GM12878 (cell line): ENCODE results near the gene BTBD3. TPM values are rescaled to one million over a fixed set of nuclear protein-coding genes. Genes with fewer than 3 reads are reported as not detected.

ENCODE experiments used
- ATAC-seq: fragments of 200-7000 bp; cut with Tn5 transposase; 3 replicates; pipeline ENCODE4 v1.9.1; 2020; ENCODE audit warnings: mild to moderate bottlenecking, moderate library complexity
- BruUV-seq: library from RNA; stranded (reverse); fragments of 400-500 nt; replicated peaks from 2 replicates; lab custom pipeline; 2021; lab: Mats Ljungman, UMichigan
- CTCF ChIA-PET: fragments of 300-600 bp; sonication (Branson Sonifier 250); formaldehyde crosslinking; extraction: SDS; loops from one replicate; lab custom pipeline; 2021; ENCODE audit warnings: inconsistent platforms; lab: Yijun Ruan, JAX
- POLR2A ChIA-PET: fragments of 350-600 bp; formaldehyde crosslinking; extraction: SDS; loops from one replicate; lab custom pipeline; 2021; ENCODE audit warnings: inconsistent platforms; lab: Charles Lee
- RAD21 ChIA-PET: fragments of 300-600 bp; sonication (Branson Sonifier 250); formaldehyde crosslinking; loops from one replicate; lab custom pipeline; 2023; ENCODE audit warnings: antibody characterized with exemption; ENCODE audit not compliant: unreplicated experiment; lab: Charles Lee
- SMC1A ChIA-PET: fragments of 300-600 bp; sonication (Branson Sonifier 250); formaldehyde crosslinking; loops from one replicate; lab custom pipeline; 2023; ENCODE audit not compliant: unreplicated experiment, uncharacterized antibody; lab: Charles Lee
- DNase-seq: peaks from one replicate; pipeline ENCODE4 v3.0.0-alpha.2; 2011; ENCODE audit warnings: low read depth, low spot score
- FAIRE-seq: peaks from 3 replicates; lab custom pipeline; 2011; peaks lifted over from hg19 to GRCh38; lab: Jason Lieb, UNC
- H2AFZ ChIP-seq: 2 replicates; pipeline ENCODE4 v1.6.0; 2011; ENCODE audit warnings: low read depth, low read length, control low read depth; ENCODE audit not compliant: control insufficient read depth
- H3K27ac ChIP-seq: 2 replicates; pipeline ENCODE4 v1.5.1; 2011; ENCODE audit warnings: control low read depth; ENCODE audit not compliant: control insufficient read depth, insufficient read depth
- H3K27me3 ChIP-seq, 2 experiments: replicated peaks in 1 of 2; 2 replicates each; pipeline versions ENCODE4 v1.6.0 to v1.6.1; 2011; ENCODE audit warnings: low read length in 1 of 2; ENCODE audit not compliant: control insufficient read depth in 2 of 2, insufficient read depth in 2 of 2
- H3K36me3 ChIP-seq, 2 experiments: 2 replicates each; pipeline ENCODE4 v1.5.1; 2011; ENCODE audit warnings: low read length in 1 of 2; ENCODE audit not compliant: control insufficient read depth in 2 of 2, insufficient read depth in 2 of 2
- H3K4me1 ChIP-seq: 2 replicates; pipeline ENCODE4 v1.6.1; 2011; ENCODE audit warnings: mild to moderate bottlenecking, low read length, moderate library complexity, mixed read lengths; ENCODE audit not compliant: control insufficient read depth, insufficient read depth
- H3K4me2 ChIP-seq: 2 replicates; pipeline ENCODE4 v1.6.0; 2011; ENCODE audit warnings: control low read depth; ENCODE audit not compliant: control insufficient read depth, insufficient read depth
- H3K4me3 ChIP-seq: fragments of 200-600 bp; sonication (generic); 2 replicates; pipeline ENCODE4 v1.5.1; 2016
- H3K79me2 ChIP-seq: 2 replicates; pipeline ENCODE4 v1.6.0; 2011; ENCODE audit warnings: low read length; ENCODE audit not compliant: control insufficient read depth, insufficient read depth
- H3K9ac ChIP-seq: 2 replicates; pipeline ENCODE4 v1.8.0; 2011; ENCODE audit warnings: low read length, control low read depth, mixed read lengths; ENCODE audit not compliant: control insufficient read depth, insufficient read depth
- H3K9me3 ChIP-seq: replicated peaks from 3 replicates; pipeline ENCODE4 v1.5.1; 2011; ENCODE audit warnings: mild to moderate bottlenecking, low read length; ENCODE audit not compliant: control insufficient read depth, insufficient read depth
- H4K20me1 ChIP-seq: 2 replicates; pipeline ENCODE4 v1.6.0; 2011; ENCODE audit not compliant: control insufficient read depth, insufficient read depth
- ATF7 ChIP-seq: fragments of 450-650 bp; IDR thresholded peaks from 2 replicates; pipeline ENCODE4 v1.6.1; 2016; ENCODE audit warnings: low read depth, mild to moderate bottlenecking
- CBX3 ChIP-seq: fragments of 200-600 bp; sonication (generic); IDR thresholded peaks from 2 replicates; pipeline ENCODE4 v1.6.1; 2016; ENCODE audit warnings: low read depth, borderline replicate concordance
- CEBPB ChIP-seq, 2 experiments: fragments of 150-350 bp in 1 of 2; IDR thresholded peaks; 2 replicates each; pipeline ENCODE4 v1.6.1; 2012 to 2014; ENCODE audit warnings: low read depth in 2 of 2, low read length in 2 of 2, borderline replicate concordance in 1 of 2, inconsistent platforms in 1 of 2
- CTCF ChIP-seq, 3 experiments: IDR thresholded peaks in 2 of 3; conservative IDR thresholded peaks in 1 of 3; 2 replicates each; pipeline ENCODE4 v1.5.1; 2011; ENCODE audit warnings: low read depth in 3 of 3, low read length in 3 of 3, mild to moderate bottlenecking in 3 of 3, control low read depth in 2 of 3, moderate library complexity in 2 of 3, inconsistent platforms in 1 of 3, mixed read lengths in 1 of 3; ENCODE audit not compliant: control insufficient read depth in 2 of 3, insufficient read depth in 1 of 3; ENCODE audit errors: extremely low read depth in 1 of 3
- KDM1A ChIP-seq: fragments of 200-600 bp; sonication (generic); IDR thresholded peaks from 2 replicates; pipeline ENCODE4 v1.6.1; 2016; ENCODE audit warnings: borderline replicate concordance
- MAX ChIP-seq: IDR thresholded peaks from 2 replicates; pipeline ENCODE4 v1.6.1; 2012; ENCODE audit warnings: low read depth, low read length, improper control_type of control experiment
- MEF2A ChIP-seq: IDR thresholded peaks from 2 replicates; pipeline ENCODE4 v1.6.1; 2011; ENCODE audit warnings: low read depth, mild to moderate bottlenecking, low read length, moderate library complexity; ENCODE audit not compliant: insufficient read depth
- PRDM15 ChIP-seq: fragments of 450-650 bp; formaldehyde crosslinking; IDR thresholded peaks from 2 replicates; pipeline ENCODE4 v1.4.0; 2020; ENCODE audit warnings: mild to moderate bottlenecking, moderate library complexity
- RAD21 ChIP-seq: IDR thresholded peaks from 2 replicates; pipeline ENCODE4 v1.6.1; 2011; ENCODE audit warnings: mild to moderate bottlenecking, low read depth, low read length, moderate library complexity; ENCODE audit not compliant: insufficient read depth
- SREBF2 ChIP-seq: IDR thresholded peaks from 2 replicates; pipeline ENCODE4 v1.6.1; 2012; ENCODE audit warnings: mild to moderate bottlenecking, low read length
- TBL1XR1 ChIP-seq: IDR thresholded peaks from 2 replicates; pipeline ENCODE4 v1.6.1; 2012; ENCODE audit warnings: low read depth, low read length, improper control_type of control experiment
- ZBTB33 ChIP-seq: fragments of 450-650 bp; IDR thresholded peaks from 2 replicates; pipeline ENCODE4 v1.6.1; 2017; ENCODE audit warnings: mild to moderate bottlenecking
- WGBS: methylation state at CpG from one replicate; pipeline ENCODE4 v1.1.6; 2016; ENCODE audit warnings: low lambda C conversion rate; ENCODE audit not compliant: insufficient replicate concordance, insufficient coverage; ENCODE audit errors: missing lambda C conversion rate; 5-methylcytosine and 5-hydroxymethylcytosine counted together
- in situ Hi-C: fragments of 300-500 bp; cut with MboI; formaldehyde crosslinking; loops from 9 replicates; pipeline ENCODE4 v1.14.3; 2018; ENCODE audit warnings: mixed read lengths
- intact Hi-C: fragments of 100-400 bp; cut with micrococcal nuclease; formaldehyde crosslinking; loops from one replicate; pipeline ENCODE4 v1.14.2; 2022; ENCODE audit not compliant: unreplicated experiment
- polyA plus RNA-seq, 11 experiments: library from polyadenylated mRNA; depleted of rRNA in 4 of 11; unstranded in 6 of 11; stranded (reverse) in 5 of 11; fragments of >200 nt; fragmentation: Nextera tagmentation in 4 of 11; fragmentation: Illumina TruSeq in 1 of 11; extraction: Ambion mirVana in 4 of 11; extraction: Trizol in 1 of 11; gene quantifications; 1 replicate in 1 of 11; 2 replicates in 10 of 11; pipeline versions ENCODE4 v1.2.1 to v1.2.3, GENCODE V29; 2011 to 2016; ENCODE audit warnings: inconsistent platforms in 2 of 11, missing spikeins in 2 of 11, low read depth in 1 of 11
- total RNA-seq, 4 experiments: library from RNA; depleted of rRNA in 3 of 4; stranded (reverse); fragments of >200 nt in 3 of 4; fragmentation: Illumina TruSeq in 1 of 4; extraction: Trizol in 1 of 4; gene quantifications; 2 replicates each; pipeline versions ENCODE4 v1.2.1 to v1.2.3, GENCODE V29; 2013 to 2021

Gene BTBD3
- total and polyA plus RNA-seq, 10 of the 15 experiments (the other 5 are each of a cell fraction or from before 2014, with no cell fraction given): 0.02 to 12.8 (median 0.23) TPM

GRCh38 chr20:11912659-11913415 lies 4.9 kb upstream of the BTBD3 start:
- Histone ChIP-seq H3K9me3 (no peaks in the 10 kb centered on the region), H3K79me2 (no peaks in the 10 kb centered on the region), H3K27me3 (no peaks in the 10 kb centered on the region), H3K4me3 (no peak overlapping the region), H3K9ac (no peak overlapping the region), H3K36me3 (no peaks in the 10 kb centered on the region), H2AFZ (no peak overlapping the region), H3K4me1 (no peaks in the 10 kb centered on the region), H4K20me1 (no peaks in the 10 kb centered on the region), H3K27ac (no peak overlapping the region), H3K4me2 (no peak overlapping the region)
- CTCF ChIA-PET: interaction anchor here (0.6 to 2.9 kb wide), 23 partner anchors 8 to 445 kb away, joined by 3 to 24 read pairs (median 5); no protein-coding TSS in a partner anchor
- in situ Hi-C loops: no loop called here
- no peak for DNase-seq
- WGBS: 41% methylated on average over 4 of the region's 4 CpGs
- RAD21 ChIA-PET: interaction anchor here (0.7 to 2.1 kb wide), 13 partner anchors 11 to 295 kb away, joined by 3 to 14 read pairs (median 3); no protein-coding TSS in a partner anchor
- intact Hi-C loops: loop anchor here (10.0 kb wide), 1 partner anchor 292 kb away; no protein-coding TSS in a partner anchor
- ATAC-seq: no peak
- no peak for FAIRE-seq
- BruUV-seq: no TSS peak
- SMC1A ChIA-PET: interaction anchor here (0.7 to 3.0 kb wide), 16 partner anchors 9 to 343 kb away, joined by 3 to 7 read pairs (median 4); no protein-coding TSS in a partner anchor
- POLR2A ChIA-PET: no interaction called here
- TF ChIP-seq PRDM15 (CRISPR knock-in tag): no peak
- TF ChIP-seq MEF2A: no peak
- TF ChIP-seq KDM1A: no peak
- no peak for TF ChIP-seq CTCF (IDR thresholded peaks at IDR 0.05 in 2 of 3, conservative IDR thresholded peaks at IDR 0.05 in 1 of 3; ENCODE audit: control insufficient read depth in 2 of 3, extremely low read depth in 1 of 3, insufficient read depth in 1 of 3, low read depth in 3 of 3, low read length in 3 of 3)
- no peak for TF ChIP-seq TBL1XR1
- TF ChIP-seq CEBPB (IDR thresholded peaks at IDR 0.05; ENCODE audit: borderline replicate concordance in 1 of 2, low read depth in 2 of 2, low read length in 2 of 2): no peak
- TF ChIP-seq ZBTB33: no peak
- no peak for TF ChIP-seq CBX3
- TF ChIP-seq RAD21: no peak
- TF ChIP-seq MAX: no peak
- TF ChIP-seq ATF7: no peak
- no peak for TF ChIP-seq SREBF2
